ENCODE measurements around the gene TTLL11. TPM values are rescaled to one million over a fixed set of nuclear protein-coding genes. Genes with fewer than 3 reads are reported as not detected.

The TTLL11 gene
- total and polyA plus RNA-seq, 2 experiments from 2014 or later = 0.57 to 1.4 TPM

DNA sequence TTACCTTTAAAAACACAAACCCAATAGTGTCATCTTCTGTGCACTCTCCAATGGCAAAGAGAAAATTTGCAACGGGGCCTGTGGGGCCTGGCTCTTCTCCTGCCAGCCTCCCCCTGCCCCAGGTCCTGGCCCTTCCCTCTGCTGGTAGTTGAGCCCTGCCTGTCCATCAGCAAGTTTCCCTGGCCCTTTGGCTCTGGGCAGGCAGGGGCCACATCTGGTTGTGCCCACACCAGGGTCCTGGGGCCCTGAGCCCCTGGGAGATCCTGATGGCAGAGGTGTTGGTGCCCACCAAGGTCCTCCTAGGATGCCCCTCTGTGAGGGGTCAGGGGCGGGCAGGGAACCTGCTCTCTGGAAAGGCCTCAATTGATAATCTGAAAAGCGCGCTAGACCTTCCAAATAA is 284.3 kb downstream of the TTLL11 start:
- Histone ChIP-seq H3K79me2 (replicated peaks; ENCODE audit: insufficient read depth) (no peaks in the 10 kb centered on the region), H3K27ac (ENCODE audit: low read depth) (no peak overlapping the region), H3K4me2 (no peak overlapping the region), H3K27me3 (ENCODE audit: insufficient read depth) (no peaks in the 10 kb centered on the region), H3K4me3 (no peak overlapping the region), H3F3A (replicated peaks; ENCODE audit: low read depth) (no peaks in the 10 kb centered on the region), H4K20me1 (replicated peaks; ENCODE audit: insufficient read depth) (no peaks in the 10 kb centered on the region), H3K4me1 (ENCODE audit: insufficient read depth) (peaks cover 4% of the 10 kb centered on the region; the same call in 1 of the 2 replicates), H3K36me3 (ENCODE audit: insufficient read depth) (no peaks in the 10 kb centered on the region), H3K9me2 (ENCODE audit: insufficient read depth) (no peaks in the 10 kb centered on the region), H2AFZ (no peak overlapping the region)
- Mint-ChIP-seq H3K27me3 (ENCODE audit: insufficient read depth, low read depth, poor library complexity) (peaks cover 5% of the 10 kb centered on the region), H3K4me3 (no peak overlapping the region), H3K4me1 (peaks cover 16% of the 10 kb centered on the region), H3K36me3 (ENCODE audit: low read depth) (peaks cover 2% of the 10 kb centered on the region; the same call in 2 of the 3 replicates), H3K9me3 (peaks cover 12% of the 10 kb centered on the region; the same call in 2 of the 3 replicates), H3K27ac (no peak overlapping the region)
- DNase-seq (ENCODE audit: low spot score) (no peak), ATAC-seq (no peak)
- no peak for TF ChIP-seq NANOG (IDR thresholded peaks at IDR 0.05; ENCODE audit: borderline replicate concordance)
- no peak for TF ChIP-seq EZH2 (IDR thresholded peaks at IDR 0.05; ENCODE audit: low read depth, unreplicated experiment)
- no peak for TF ChIP-seq ZNF462 (CRISPR knock-in tag; IDR thresholded peaks at IDR 0.05)
- no peak for TF ChIP-seq JUNB (IDR thresholded peaks at IDR 0.05; ENCODE audit: unreplicated experiment)
- TF ChIP-seq, protein P1, sequence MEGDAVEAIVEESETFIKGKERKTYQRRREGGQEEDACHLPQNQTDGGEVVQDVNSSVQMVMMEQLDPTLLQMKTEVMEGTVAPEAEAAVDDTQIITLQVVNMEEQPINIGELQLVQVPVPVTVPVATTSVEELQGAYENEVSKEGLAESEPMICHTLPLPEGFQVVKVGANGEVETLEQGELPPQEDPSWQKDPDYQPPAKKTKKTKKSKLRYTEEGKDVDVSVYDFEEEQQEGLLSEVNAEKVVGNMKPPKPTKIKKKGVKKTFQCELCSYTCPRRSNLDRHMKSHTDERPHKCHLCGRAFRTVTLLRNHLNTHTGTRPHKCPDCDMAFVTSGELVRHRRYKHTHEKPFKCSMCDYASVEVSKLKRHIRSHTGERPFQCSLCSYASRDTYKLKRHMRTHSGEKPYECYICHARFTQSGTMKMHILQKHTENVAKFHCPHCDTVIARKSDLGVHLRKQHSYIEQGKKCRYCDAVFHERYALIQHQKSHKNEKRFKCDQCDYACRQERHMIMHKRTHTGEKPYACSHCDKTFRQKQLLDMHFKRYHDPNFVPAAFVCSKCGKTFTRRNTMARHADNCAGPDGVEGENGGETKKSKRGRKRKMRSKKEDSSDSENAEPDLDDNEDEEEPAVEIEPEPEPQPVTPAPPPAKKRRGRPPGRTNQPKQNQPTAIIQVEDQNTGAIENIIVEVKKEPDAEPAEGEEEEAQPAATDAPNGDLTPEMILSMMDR (conservative IDR thresholded peaks at IDR 0.05; ENCODE audit: low read depth in 2 of 2) = no peak
- TF ChIP-seq STAT1 (IDR thresholded peaks at IDR 0.05; ENCODE audit: unreplicated experiment) = no peak
- TF ChIP-seq EZH2phosphoT487 (IDR thresholded peaks at IDR 0.05; ENCODE audit: unreplicated experiment) = no peak
- no peak for TF ChIP-seq CREB1 (CRISPR knock-in tag; IDR thresholded peaks at IDR 0.05; ENCODE audit: low read depth)
- no peak for TF ChIP-seq ZNF331 (CRISPR knock-in tag; IDR thresholded peaks at IDR 0.05; ENCODE audit: low read depth)
